Ectodermal cell (in vitro differentiated cells): Measurements from ENCODE around the gene UCK2.

Source experiments
- H3K27ac ChIP-seq: 2 replicates; pipeline ENCODE4 v1.7.0; 2013; ENCODE audit warnings: mild to moderate bottlenecking, low read depth, low read length; ENCODE audit not compliant: insufficient read depth, poor library complexity, severe bottlenecking
- H3K27me3 ChIP-seq: 2 replicates; pipeline ENCODE4 v1.7.0; 2013; ENCODE audit warnings: mild to moderate bottlenecking, low read length; ENCODE audit not compliant: insufficient read depth, control insufficient read depth, poor library complexity, severe bottlenecking
- H3K36me3 ChIP-seq: one replicate; pipeline ENCODE4 v1.7.0; 2013; ENCODE audit warnings: low read length; ENCODE audit not compliant: control insufficient read depth, insufficient read depth
- H3K4me1 ChIP-seq: one replicate; pipeline ENCODE4 v1.7.0; 2013; ENCODE audit warnings: low read length; ENCODE audit not compliant: control insufficient read depth, insufficient read depth
- H3K4me3 ChIP-seq: 2 replicates; pipeline ENCODE4 v1.7.0; 2013; ENCODE audit warnings: low read depth, low read length, control low read depth; ENCODE audit not compliant: insufficient read depth
- H3K9me3 ChIP-seq: 2 replicates; pipeline ENCODE4 v1.7.0; 2013; ENCODE audit warnings: mild to moderate bottlenecking, low read length, moderate library complexity; ENCODE audit not compliant: control insufficient read depth
- WGBS, 2 experiments: methylation state at CpG; one replicate each; pipeline ENCODE4 v1.1.7; 2013; ENCODE audit warnings: missing lambda C conversion rate in 2 of 2; 5-methylcytosine and 5-hydroxymethylcytosine counted together

UCK2 gene

DNA sequence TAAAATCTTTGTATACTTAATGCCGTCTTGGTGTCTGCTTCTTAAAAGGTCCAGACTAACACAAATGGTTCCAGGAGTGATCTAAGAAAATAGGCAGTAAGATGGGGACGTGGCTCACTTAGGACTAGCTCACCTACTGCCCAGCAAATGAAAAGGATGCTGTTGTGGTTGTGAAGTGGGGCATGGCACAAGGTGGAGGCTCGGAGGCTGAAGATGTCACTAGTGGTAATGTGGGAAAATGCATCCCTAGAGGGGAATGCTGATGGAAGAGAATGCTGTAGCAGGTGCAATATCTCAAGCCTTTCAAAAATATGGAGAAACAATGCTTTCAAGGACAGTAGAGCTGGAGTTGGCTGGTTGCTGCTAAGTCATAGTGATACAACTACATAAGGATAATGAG lies 11.3 kb upstream of the UCK2 start:
- Histone ChIP-seq H3K27ac (no peak overlapping the region), H3K4me3 (no peak overlapping the region), H3K36me3 (no peaks in the 10 kb centered on the region), H3K9me3 (no peaks in the 10 kb centered on the region), H3K4me1 (no peaks in the 10 kb centered on the region), H3K27me3 (no peaks in the 10 kb centered on the region)
- 71 to 75% methylated on average over 3 of the region's 3 CpGs for WGBS, 2 experiments

DNA sequence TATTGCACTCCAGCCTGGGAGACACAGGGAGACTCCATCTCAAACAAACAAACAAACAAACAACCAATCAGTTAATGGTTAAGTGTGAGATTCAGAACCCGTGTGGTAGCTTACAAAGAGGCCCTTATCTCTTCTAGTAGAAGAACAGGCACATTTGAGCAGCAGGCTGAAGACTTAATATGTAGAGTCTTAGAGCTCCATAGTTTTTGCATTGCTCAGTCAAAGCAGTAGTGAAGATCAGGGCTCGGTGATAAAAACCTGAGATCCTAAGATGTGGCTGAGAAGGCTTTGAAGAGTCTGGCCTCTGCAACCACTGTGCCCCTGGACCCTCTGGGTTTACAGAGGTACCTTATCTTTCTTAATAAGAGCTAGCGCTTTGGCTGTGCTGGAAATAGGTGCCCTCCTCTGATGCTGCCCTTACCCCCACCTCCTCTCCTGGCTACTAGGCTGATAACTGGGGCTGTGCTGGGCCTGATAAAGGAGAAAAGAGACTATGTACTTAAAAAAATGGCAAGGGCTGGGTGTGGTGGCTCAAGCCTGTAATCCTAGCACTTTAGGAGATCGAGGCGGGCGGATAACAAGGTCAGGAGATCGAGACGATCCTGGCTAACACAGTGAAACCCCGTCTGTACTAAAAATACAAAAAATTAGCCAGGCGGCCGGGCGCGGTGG lies 10.5 kb upstream of the UCK2 start:
- no peaks in the 10 kb centered on the region for H3K36me3 ChIP-seq
- no peaks in the 10 kb centered on the region for H3K9me3 ChIP-seq
- no peak overlapping the region for H3K4me3 ChIP-seq
- 82 to 93% methylated on average over 10 to 13 of the region's 13 CpGs for WGBS, 2 experiments
- H3K27ac ChIP-seq, result no peak overlapping the region
- H3K4me1 ChIP-seq, result no peaks in the 10 kb centered on the region
- H3K27me3 ChIP-seq, result no peaks in the 10 kb centered on the region

DNA sequence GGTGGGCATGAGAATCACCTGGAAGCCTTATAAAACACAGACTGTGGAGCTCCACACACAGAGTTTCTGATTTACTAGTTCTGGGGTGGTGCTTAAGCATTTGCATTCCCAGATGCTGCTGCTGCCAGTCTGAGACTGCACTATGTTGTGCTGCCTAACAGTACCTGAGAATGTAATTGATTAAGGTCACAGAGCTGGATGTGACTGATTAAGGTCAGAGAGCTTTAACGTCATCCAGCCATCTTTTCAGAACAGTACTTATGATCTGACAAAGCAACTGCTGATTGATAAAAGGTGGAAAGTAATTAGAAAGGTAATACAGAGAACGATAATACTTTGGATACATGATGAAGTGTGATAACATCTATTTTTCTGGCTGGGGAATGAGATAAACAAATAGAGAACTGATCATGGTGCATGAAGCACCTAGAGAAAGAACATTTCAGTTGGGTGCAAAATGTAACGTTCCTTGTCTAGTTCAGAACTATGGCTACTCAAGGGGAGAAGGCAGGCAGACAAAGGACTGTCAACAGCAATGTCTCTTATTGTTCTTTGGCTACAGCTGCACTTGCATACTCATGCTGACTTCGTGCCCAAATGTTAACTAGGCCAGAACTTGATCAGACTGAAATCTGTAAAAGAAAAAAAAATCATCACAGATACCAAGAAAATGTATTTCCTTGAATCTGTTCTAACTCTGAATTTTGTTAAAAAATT lies 3.7 kb upstream of the UCK2 start:
- no peaks in the 10 kb centered on the region for H3K4me1 ChIP-seq
- H3K36me3 ChIP-seq, result no peaks in the 10 kb centered on the region
- WGBS, 2 experiments, result 68 to 74% methylated on average over 4 of the region's 4 CpGs

DNA sequence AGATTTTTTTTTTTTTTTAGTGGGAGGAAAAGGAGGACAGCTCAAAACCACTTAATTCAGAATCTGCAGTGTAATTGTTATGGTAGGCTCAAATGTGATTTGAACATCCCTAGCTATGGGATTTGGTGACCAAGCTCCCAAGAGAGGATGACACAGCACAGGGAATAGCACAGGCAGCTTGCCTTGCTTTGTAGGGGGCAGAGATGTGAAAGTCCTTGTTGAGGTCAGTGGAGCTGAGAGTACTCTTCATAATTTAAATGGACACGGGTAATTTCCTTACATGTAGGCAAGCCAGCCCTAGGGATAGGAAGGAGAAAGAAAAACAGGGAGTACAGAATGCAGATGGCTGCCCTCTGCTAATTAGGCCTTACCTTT lies 3.2 kb upstream of the UCK2 start:
- H3K36me3 ChIP-seq, result no peaks in the 10 kb centered on the region
- 74 to 94% methylated on average over 1 of the region's 1 CpG for WGBS, 2 experiments
- no peaks in the 10 kb centered on the region for H3K27me3 ChIP-seq
- H3K27ac ChIP-seq, result no peak overlapping the region
- H3K9me3 ChIP-seq, result no peaks in the 10 kb centered on the region
- H3K4me1 ChIP-seq, result peaks cover under 1% of the 10 kb centered on the region
- H3K4me3 ChIP-seq, result no peak overlapping the region

More for the DNA sequence above, 3.7 kb upstream of the UCK2 start:
- Histone ChIP-seq H3K9me3 (no peaks in the 10 kb centered on the region), H3K4me3 (no peak overlapping the region), H3K27ac (no peak overlapping the region), H3K27me3 (no peaks in the 10 kb centered on the region)

DNA sequence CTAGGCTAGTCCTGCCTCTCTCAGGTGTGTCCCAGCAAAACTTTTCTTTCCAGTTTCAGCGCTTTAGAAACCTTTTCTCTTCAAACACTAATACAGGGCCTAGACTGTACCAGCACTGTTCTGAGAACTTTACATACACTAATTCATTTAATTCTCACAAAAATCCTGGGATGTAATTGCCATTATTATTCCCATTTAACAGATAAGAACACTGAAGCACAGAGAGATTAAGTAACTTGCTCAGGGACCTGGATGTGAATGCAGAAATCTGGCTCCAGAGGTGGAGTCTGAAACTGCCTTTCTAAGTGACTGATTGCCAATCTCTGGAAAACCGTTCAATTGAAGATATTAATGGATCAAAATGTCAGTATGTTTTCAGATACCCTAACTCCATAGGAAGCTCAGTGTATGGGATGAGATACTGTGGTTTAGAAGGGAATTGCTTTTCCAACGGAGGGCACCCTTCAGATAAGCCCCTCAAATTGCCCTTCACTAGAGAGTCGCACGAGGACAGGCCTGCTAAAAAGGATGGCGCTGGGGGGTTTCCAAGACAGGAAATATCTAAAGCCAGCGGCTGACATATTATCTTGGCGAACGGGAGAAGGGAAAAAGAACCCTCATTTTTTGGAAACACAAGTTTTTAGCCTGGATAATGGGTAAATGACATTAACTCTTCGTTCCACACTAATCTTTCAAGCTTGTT lies 698 bp upstream of the UCK2 start:
- peak overlapping the region; percentile 96 for H3K4me3 ChIP-seq
- H3K36me3 ChIP-seq, result no peaks in the 10 kb centered on the region
- peaks cover 6% of the 10 kb centered on the region for H3K4me1 ChIP-seq
- H3K27me3 ChIP-seq, result no peaks in the 10 kb centered on the region
- no peak overlapping the region for H3K27ac ChIP-seq
- WGBS, 2 experiments, result 34 to 38% methylated on average over 10 of the region's 10 CpGs
- H3K9me3 ChIP-seq, result no peaks in the 10 kb centered on the region

DNA sequence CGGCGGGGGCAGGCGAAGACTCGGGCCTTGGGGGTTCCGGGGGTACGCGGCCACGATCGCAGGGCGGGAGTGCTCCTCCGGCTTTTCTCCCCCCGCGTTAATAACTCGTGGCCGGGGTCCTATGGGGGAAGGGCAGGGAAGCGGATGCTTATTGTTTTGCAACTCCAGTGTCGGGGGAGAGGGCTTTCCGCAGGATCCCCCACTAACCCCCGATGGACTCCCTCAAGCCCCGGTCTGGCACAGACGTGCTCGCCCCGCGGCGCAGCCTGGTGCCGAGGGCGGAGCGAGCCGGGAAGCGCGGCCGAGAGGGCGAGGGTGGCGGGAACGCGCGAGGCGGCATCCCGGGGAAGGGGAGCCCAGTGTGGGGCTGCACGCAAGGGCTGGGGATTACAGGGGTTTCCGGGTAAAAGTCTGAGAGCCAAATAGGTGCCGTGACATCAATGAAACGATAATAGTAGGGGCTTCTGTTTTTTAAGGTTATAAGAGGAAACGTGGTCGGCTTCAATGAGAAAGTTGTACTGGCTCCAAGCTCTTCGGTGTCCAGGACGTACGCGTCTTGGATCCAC lies 772 bp downstream of the UCK2 start:
- peak overlapping the region; percentile 90 for H3K27ac ChIP-seq
- H3K4me3 ChIP-seq, result peak overlapping the region; percentile 96
- no peaks in the 10 kb centered on the region for H3K9me3 ChIP-seq
- peaks cover 6% of the 10 kb centered on the region for H3K4me1 ChIP-seq
- no peaks in the 10 kb centered on the region for H3K27me3 ChIP-seq
- H3K36me3 ChIP-seq, result no peaks in the 10 kb centered on the region
- 1% methylated on average over 49 of the region's 49 CpGs for WGBS, 2 experiments

DNA sequence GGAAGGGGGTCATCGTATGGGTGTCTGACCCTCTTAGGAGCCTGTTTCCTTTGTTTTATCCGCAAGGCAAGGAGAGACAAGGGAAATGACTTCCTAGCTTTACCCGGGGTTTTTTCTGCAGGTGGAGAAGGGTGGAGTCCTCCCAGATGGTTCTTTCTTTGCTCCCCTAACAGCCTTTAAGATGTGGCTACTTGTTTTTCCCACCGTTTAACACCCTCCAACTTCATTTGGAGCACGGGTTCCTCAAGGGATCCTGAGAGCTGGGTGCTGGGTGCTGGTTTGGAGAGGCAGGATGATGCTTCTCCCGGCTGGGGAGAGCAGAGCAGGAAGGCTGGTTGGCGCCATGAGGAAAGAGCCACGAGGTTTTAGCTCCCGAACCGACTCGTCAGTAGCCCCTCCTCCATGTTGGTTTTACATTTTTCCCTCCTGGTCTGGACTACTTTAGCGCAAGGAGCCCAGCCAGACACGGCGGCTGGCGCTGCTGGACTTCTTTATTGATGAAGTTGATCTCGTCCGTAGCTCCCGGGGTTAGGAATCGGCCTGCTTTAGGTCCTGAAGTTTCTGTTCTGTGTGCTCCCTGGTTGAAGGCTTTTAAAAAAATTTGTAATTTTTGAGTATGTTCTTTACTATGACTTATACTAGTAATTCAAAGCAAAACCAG lies 1.4 kb downstream of the UCK2 start:
- no peaks in the 10 kb centered on the region for H3K27me3 ChIP-seq
- 0% methylated on average over 18 to 19 of the region's 19 CpGs for WGBS, 2 experiments
- H3K4me1 ChIP-seq, result peaks cover 6% of the 10 kb centered on the region
- no peaks in the 10 kb centered on the region for H3K9me3 ChIP-seq
- no peaks in the 10 kb centered on the region for H3K36me3 ChIP-seq
- H3K4me3 ChIP-seq, result peak overlapping the region; percentile 96
- peak overlapping the region; percentile 90 for H3K27ac ChIP-seq

DNA sequence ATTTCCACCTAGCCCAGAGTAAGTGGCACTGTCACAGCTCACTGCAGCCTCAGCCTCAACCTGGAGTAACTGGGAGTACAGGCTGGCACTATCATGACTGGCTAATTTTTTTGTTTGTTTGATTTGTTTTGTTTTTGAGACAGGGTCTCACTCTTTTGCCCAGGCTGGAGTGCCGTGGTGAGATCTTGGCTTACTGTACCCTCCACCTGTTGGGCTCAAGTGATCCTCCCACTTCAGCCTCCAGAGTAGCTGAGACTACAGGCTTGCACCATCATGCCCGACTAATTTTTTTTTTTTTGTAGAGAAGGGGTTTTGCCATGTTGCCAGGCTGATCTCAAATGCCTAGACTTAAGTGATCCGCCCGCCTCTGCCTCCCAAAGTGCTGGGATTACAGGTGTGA lies 2.5 kb downstream of the UCK2 start:
- 83 to 95% methylated on average over 4 of the region's 4 CpGs for WGBS, 2 experiments
- no peak overlapping the region for H3K27ac ChIP-seq
- no peaks in the 10 kb centered on the region for H3K36me3 ChIP-seq
- H3K4me3 ChIP-seq, result peak overlapping the region; percentile 96
- H3K4me1 ChIP-seq, result peaks cover 6% of the 10 kb centered on the region
- H3K9me3 ChIP-seq, result no peaks in the 10 kb centered on the region
- no peaks in the 10 kb centered on the region for H3K27me3 ChIP-seq

DNA sequence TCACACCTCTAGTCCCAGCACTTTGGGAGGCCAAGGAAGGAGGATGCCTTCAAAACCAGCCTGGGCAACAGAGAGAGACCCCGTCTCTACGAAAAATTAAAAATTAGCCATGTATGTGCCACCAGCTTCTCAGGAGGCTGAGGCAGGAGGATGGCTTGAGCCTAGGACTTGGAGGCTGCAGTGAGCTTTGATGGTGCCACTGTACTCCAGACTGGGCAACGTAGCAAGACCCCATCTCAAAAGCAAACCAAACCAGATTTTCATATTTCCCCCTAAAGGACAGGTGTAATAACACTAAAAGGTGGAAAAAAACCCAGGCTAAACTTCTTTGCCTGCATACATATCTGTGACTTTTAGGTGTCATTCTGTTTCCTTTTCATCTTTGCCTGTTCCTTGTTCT lies 3.7 kb downstream of the UCK2 start:
- no peaks in the 10 kb centered on the region for H3K36me3 ChIP-seq
- 95 to 96% methylated on average over 3 of the region's 3 CpGs for WGBS, 2 experiments
- H3K4me3 ChIP-seq, result no peak overlapping the region
- peaks cover 6% of the 10 kb centered on the region for H3K4me1 ChIP-seq
- no peaks in the 10 kb centered on the region for H3K27me3 ChIP-seq
- no peaks in the 10 kb centered on the region for H3K9me3 ChIP-seq
- no peak overlapping the region for H3K27ac ChIP-seq

DNA sequence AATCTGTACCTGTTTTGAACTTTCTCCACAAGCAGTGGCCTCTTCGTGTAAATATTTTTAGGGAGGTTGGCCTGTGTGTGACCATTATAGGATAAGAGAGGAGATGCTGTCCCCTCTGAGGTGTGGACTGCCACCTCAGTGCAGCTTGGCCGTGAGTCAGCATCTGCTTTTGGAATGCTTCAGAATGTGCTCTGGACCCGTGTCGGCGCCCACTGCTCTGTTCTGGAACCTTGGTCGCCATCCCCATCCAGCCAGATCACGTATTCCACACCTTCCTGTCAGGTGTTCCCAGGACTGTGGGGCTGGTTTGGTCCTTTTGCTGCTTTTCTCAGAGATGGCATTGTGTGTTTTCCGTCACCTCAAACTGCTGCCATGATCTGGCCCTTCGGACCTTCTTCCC lies 5.5 kb downstream of the UCK2 start:
- peaks cover 6% of the 10 kb centered on the region for H3K4me1 ChIP-seq
- H3K4me3 ChIP-seq, result no peak overlapping the region
- WGBS, 2 experiments, result 82 to 83% methylated on average over 9 of the region's 9 CpGs
- no peaks in the 10 kb centered on the region for H3K27me3 ChIP-seq
- no peaks in the 10 kb centered on the region for H3K9me3 ChIP-seq
- peak overlapping the region; percentile 47 for H3K27ac ChIP-seq
- no peaks in the 10 kb centered on the region for H3K36me3 ChIP-seq
